ENCODE results near the gene ANKRD40CL. TPM values are rescaled to one million over a fixed set of nuclear protein-coding genes. Genes with fewer than 3 reads are reported as not detected.
"Not testable (repeated sequence)": the region's sequence is repeated elsewhere in the genome, so short reads cannot be mapped to it uniquely, and the experiment has no call there.

The ANKRD40CL gene
- total RNA-seq, 2 experiments from 2014 or later = not detected

DNA sequence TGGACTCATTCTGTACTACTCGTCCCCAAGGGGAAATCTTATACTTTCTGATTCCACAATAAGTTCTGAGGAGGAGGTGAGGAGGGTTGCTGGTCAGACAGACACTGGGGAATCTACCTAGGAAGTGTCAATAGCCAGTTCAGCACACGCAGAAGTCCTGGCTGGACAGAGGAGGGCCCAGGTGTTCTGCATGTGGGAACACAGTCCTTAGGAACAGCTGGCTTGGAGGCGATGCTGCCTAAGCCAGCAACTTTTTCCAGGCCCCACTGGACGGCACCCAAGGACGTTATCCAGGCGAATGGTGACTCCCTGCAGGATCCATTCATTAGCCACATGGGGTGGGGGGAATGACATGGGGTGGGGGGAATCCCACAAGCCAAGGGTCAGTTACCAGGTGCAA lies 38.2 kb upstream of the ANKRD40CL start:
- Histone ChIP-seq H3K4me3 (ENCODE audit: low read depth, low read length, poor library complexity, severe bottlenecking) (no peak overlapping the region), H3K9me3 (ENCODE audit: low read length) (no peaks in the 10 kb centered on the region), H4K20me1 (ENCODE audit: insufficient read depth, low read length) (no peaks in the 10 kb centered on the region), H3K27ac (ENCODE audit: low read depth, low read length, poor library complexity, severe bottlenecking) (no peak overlapping the region), H3K79me2 (ENCODE audit: insufficient read depth, low read depth, low read length) (no peaks in the 10 kb centered on the region), H3K9me2 (ENCODE audit: insufficient read depth, low read length) (no peaks in the 10 kb centered on the region), H3K4me2 (ENCODE audit: low read length) (no peak overlapping the region), H3K36me3 (ENCODE audit: insufficient read depth, low read length) (no peaks in the 10 kb centered on the region), H3K4me1 (ENCODE audit: insufficient read depth, low read length, poor library complexity, severe bottlenecking) (no peaks in the 10 kb centered on the region), H2AFZ (ENCODE audit: low read length) (no peak overlapping the region)
- DNase-seq (ENCODE audit: low spot score) = no peak
- TF ChIP-seq, protein P1, sequence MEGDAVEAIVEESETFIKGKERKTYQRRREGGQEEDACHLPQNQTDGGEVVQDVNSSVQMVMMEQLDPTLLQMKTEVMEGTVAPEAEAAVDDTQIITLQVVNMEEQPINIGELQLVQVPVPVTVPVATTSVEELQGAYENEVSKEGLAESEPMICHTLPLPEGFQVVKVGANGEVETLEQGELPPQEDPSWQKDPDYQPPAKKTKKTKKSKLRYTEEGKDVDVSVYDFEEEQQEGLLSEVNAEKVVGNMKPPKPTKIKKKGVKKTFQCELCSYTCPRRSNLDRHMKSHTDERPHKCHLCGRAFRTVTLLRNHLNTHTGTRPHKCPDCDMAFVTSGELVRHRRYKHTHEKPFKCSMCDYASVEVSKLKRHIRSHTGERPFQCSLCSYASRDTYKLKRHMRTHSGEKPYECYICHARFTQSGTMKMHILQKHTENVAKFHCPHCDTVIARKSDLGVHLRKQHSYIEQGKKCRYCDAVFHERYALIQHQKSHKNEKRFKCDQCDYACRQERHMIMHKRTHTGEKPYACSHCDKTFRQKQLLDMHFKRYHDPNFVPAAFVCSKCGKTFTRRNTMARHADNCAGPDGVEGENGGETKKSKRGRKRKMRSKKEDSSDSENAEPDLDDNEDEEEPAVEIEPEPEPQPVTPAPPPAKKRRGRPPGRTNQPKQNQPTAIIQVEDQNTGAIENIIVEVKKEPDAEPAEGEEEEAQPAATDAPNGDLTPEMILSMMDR (conservative IDR thresholded peaks at IDR 0.05; ENCODE audit: low read length) = no peak
- no peak for TF ChIP-seq EZH2phosphoT487 (IDR thresholded peaks at IDR 0.05; ENCODE audit: borderline replicate concordance, low read depth, low read length)
- no TSS peak for BruUV-seq (replicated peaks)
- intact Hi-C loops (cut with micrococcal nuclease; ENCODE audit: unreplicated experiment) = no loop called here
- CTCF ChIA-PET (ENCODE audit: unreplicated experiment) = no interaction called here
- POLR2A ChIA-PET = interaction anchor here (0.6 kb wide), 1 partner anchor 49 kb away, joined by 4 read pairs; no protein-coding TSS in a partner anchor

DNA sequence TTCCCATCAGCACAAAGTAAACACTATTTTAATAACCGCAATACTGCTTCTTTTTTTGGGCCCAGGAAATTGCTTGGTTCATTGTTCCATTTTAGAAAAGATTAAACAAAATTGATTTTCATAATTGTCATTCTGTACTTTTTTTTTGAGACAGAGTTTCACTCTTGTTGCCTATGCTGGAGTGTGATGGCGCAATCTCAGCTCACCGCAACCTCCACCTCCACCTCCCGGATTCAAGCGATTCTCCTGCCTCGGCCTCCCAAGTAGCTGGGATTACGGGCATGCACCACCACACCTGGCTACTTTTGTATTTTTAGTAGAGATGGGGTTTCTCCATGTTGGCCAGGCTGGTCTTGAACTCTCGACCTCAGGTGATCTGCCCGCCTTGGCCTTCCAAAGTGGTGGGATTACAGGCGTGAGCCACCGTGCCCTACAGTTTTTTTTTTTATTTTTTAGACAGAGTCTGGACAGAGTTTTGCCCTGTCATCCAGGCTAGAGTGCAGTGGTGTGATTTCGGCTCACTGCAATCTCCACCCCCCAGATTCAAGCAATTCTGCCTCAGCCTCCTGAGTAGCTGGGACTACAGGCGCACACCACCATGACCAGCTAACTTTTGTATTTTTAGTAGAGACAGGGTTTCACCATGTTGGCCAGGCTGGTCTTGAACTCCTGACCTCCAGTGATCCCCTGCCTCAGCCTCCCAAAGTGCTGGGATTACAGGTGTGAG lies 37.6 kb upstream of the ANKRD40CL start:
- POLR2A ChIA-PET = interaction anchor here (0.6 kb wide), 1 partner anchor 50 kb away, joined by 4 read pairs; no protein-coding TSS in a partner anchor
- H3K9me2 ChIP-seq (ENCODE audit: insufficient read depth, low read length); DNase-seq (ENCODE audit: low spot score); H3K4me2 ChIP-seq (ENCODE audit: low read length); H3K27ac ChIP-seq (ENCODE audit: low read depth, low read length, poor library complexity, severe bottlenecking); BruUV-seq (replicated peaks); H3K9me3 ChIP-seq (ENCODE audit: low read length); H3K4me3 ChIP-seq (ENCODE audit: low read depth, low read length, poor library complexity, severe bottlenecking); intact Hi-C loops (cut with micrococcal nuclease; ENCODE audit: unreplicated experiment); H2AFZ ChIP-seq (ENCODE audit: low read length); CTCF ChIA-PET (ENCODE audit: unreplicated experiment); H3K4me1 ChIP-seq (ENCODE audit: insufficient read depth, low read length, poor library complexity, severe bottlenecking); H4K20me1 ChIP-seq (ENCODE audit: insufficient read depth, low read length); H3K36me3 ChIP-seq (ENCODE audit: insufficient read depth, low read length); H3K79me2 ChIP-seq (ENCODE audit: insufficient read depth, low read depth, low read length): not testable (repeated sequence)

DNA sequence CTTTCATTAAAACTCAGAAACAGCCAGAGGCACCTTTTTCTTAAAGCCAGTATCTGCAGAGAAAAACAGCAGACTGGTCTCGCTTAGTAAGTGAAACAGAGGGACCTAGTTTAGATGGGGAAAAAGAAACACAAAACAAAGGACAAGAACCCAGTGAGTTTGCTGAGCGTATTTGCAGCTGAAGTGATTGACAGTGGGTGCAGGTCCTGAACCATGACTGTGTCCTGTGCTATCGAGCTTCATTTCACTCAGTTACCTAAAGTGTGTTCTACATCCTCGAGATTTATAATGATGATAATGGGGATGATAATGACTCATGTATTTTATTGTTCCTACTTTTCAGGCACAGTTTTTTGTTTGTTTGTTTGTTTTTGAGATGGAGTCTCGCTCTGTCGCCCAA lies 36.4 kb upstream of the ANKRD40CL start:
- no peaks in the 10 kb centered on the region for H3K4me1 ChIP-seq (ENCODE audit: insufficient read depth, low read length, poor library complexity, severe bottlenecking)
- H3K9me2 ChIP-seq (ENCODE audit: insufficient read depth, low read length) = no peaks in the 10 kb centered on the region
- H4K20me1 ChIP-seq (ENCODE audit: insufficient read depth, low read length) = no peaks in the 10 kb centered on the region
- H3K4me2 ChIP-seq (ENCODE audit: low read length) = no peak overlapping the region
- BruUV-seq (replicated peaks) = no TSS peak
- no peaks in the 10 kb centered on the region for H3K79me2 ChIP-seq (ENCODE audit: insufficient read depth, low read depth, low read length)
- H2AFZ ChIP-seq (ENCODE audit: low read length) = no peak overlapping the region
- no peak for DNase-seq (ENCODE audit: low spot score)
- no peaks in the 10 kb centered on the region for H3K36me3 ChIP-seq (ENCODE audit: insufficient read depth, low read length)
- TF ChIP-seq, protein P1 (conservative IDR thresholded peaks at IDR 0.05; ENCODE audit: low read length) = no peak
- no peak for TF ChIP-seq EZH2phosphoT487 (IDR thresholded peaks at IDR 0.05; ENCODE audit: borderline replicate concordance, low read depth, low read length)
- no peak overlapping the region for H3K27ac ChIP-seq (ENCODE audit: low read depth, low read length, poor library complexity, severe bottlenecking)
- H3K9me3 ChIP-seq (ENCODE audit: low read length) = no peaks in the 10 kb centered on the region
- intact Hi-C loops (cut with micrococcal nuclease; ENCODE audit: unreplicated experiment) = no loop called here
- ChIA-PET POLR2A (no interaction called here), CTCF (ENCODE audit: unreplicated experiment) (no interaction called here)
- H3K4me3 ChIP-seq (ENCODE audit: low read depth, low read length, poor library complexity, severe bottlenecking) = no peak overlapping the region

Measured in OCI-LY7 (cell line).